CD4-positive, alpha-beta T cell (primary cell): Measurements from ENCODE around the gene SHOC1. TPM values are rescaled to one million over a fixed set of nuclear protein-coding genes. Genes with fewer than 3 reads are reported as not detected.
"Not testable (repeated sequence)": the region's sequence is repeated elsewhere in the genome, so short reads cannot be mapped to it uniquely, and the experiment has no call there.

Experiments
- ATAC-seq: fragments of 200-7000 bp; cut with Tn5 transposase; one replicate; pipeline ENCODE4 v1.10.0; 2022; ENCODE audit warnings: mild to moderate bottlenecking; ENCODE audit not compliant: poor library complexity
- CTCF ChIA-PET: fragments of 350-600 bp; sonication (Branson Sonifier 250); formaldehyde crosslinking; loops from one replicate; lab custom pipeline; 2021; ENCODE audit warnings: antibody characterized with exemption, inconsistent platforms; lab: Charles Lee
- POLR2A ChIA-PET: fragments of 350-600 bp; sonication (Branson Sonifier 250); formaldehyde crosslinking; loops from one replicate; lab custom pipeline; 2021; ENCODE audit warnings: antibody characterized with exemption, inconsistent platforms; lab: Charles Lee
- DNase-seq, 14 experiments: peaks; one replicate each; pipeline ENCODE4 v3.0.0-alpha.2; 2013 to 2020; ENCODE audit warnings: mixed read lengths in 2 of 14
- H3K27ac ChIP-seq, 2 donors: one replicate each; pipeline versions ENCODE4 v1.5.1 to v1.7.0; 2013; ENCODE audit warnings: low read length in 2 of 2, low read depth in 1 of 2, mild to moderate bottlenecking in 1 of 2
- H3K27me3 ChIP-seq, 2 experiments: 1 replicate in 1 of 2; 2 replicates in 1 of 2; pipeline versions ENCODE4 v1.6.1 to v1.7.0; 2013; ENCODE audit warnings: low read length in 2 of 2, control low read depth in 1 of 2, mild to moderate bottlenecking in 1 of 2, moderate library complexity in 1 of 2; ENCODE audit not compliant: insufficient read depth in 2 of 2, control insufficient read depth in 1 of 2
- H3K36me3 ChIP-seq: one replicate; pipeline ENCODE4 v1.6.1; 2013; ENCODE audit warnings: low read length, control low read depth; ENCODE audit not compliant: insufficient read depth
- H3K4me1 ChIP-seq: one replicate; pipeline ENCODE4 v1.6.1; 2013; ENCODE audit warnings: low read length, control low read depth; ENCODE audit not compliant: insufficient read depth
- H3K4me3 ChIP-seq: one replicate; pipeline ENCODE4 v1.5.1; 2013; ENCODE audit warnings: mild to moderate bottlenecking, low read length, moderate library complexity
- H3K9me3 ChIP-seq, 2 experiments: 1 replicate in 1 of 2; 2 replicates in 1 of 2; pipeline versions ENCODE4 v1.6.1 to v1.7.0; 2013; ENCODE audit warnings: low read length in 2 of 2, mild to moderate bottlenecking in 2 of 2, control low read depth in 1 of 2, moderate library complexity in 1 of 2; ENCODE audit not compliant: control insufficient read depth in 1 of 2, insufficient read depth in 1 of 2
- H3K27ac Mint-ChIP-seq: one replicate; pipeline ENCODE4 v1.8.0; 2020; ENCODE audit warnings: mixed read lengths
- H3K27me3 Mint-ChIP-seq: one replicate; pipeline ENCODE4 v1.8.0; 2021; ENCODE audit warnings: mixed read lengths
- H3K36me3 Mint-ChIP-seq: one replicate; pipeline ENCODE4 v1.8.0; 2021; ENCODE audit warnings: low read depth, mixed read lengths
- H3K4me1 Mint-ChIP-seq: one replicate; pipeline ENCODE4 v1.8.0; 2021; ENCODE audit warnings: low read depth, mixed read lengths
- H3K4me3 Mint-ChIP-seq: one replicate; pipeline ENCODE4 v1.8.0; 2020; ENCODE audit warnings: mild to moderate bottlenecking, mixed read lengths
- H3K9me3 Mint-ChIP-seq: one replicate; pipeline ENCODE4 v1.8.0; 2020; ENCODE audit warnings: mixed read lengths
- CTCF ChIP-seq: fragments of 200-600 bp; IDR thresholded peaks from one replicate; pipeline ENCODE4 v1.8.0; 2022; ENCODE audit warnings: antibody characterized with exemption, mild to moderate bottlenecking
- intact Hi-C, 2 experiments: fragments of 100-400 bp; cut with DNase I in 1 of 2; cut with micrococcal nuclease in 1 of 2; formaldehyde crosslinking; loops; one replicate each; pipeline versions ENCODE4 v1.15.1 to v1.9.0; 2023 to 2025; cut with DNase I, micrococcal nuclease
- total RNA-seq, 174 experiments: library from RNA in 2 of 174; stranded (reverse) in 2 of 174; gene quantifications; one replicate each; pipeline ENCODE4 v1.2.3 and lab custom pipeline; 2021 to 2026

Gene SHOC1
- total RNA-seq, 2 experiments from 2014 or later: not detected

- no peaks in the 10 kb centered on the region for H3K9me3 ChIP-seq
- H3K4me3 ChIP-seq: no peak overlapping the region
- ChIA-PET POLR2A (no interaction called here), CTCF (no interaction called here)
- intact Hi-C loops: no loop called here
- no peaks in the 10 kb centered on the region for H3K36me3 Mint-ChIP-seq
- no peaks in the 10 kb centered on the region for H3K27me3 Mint-ChIP-seq
- TF ChIP-seq CTCF: no peak
- H3K27me3 ChIP-seq: no peaks in the 10 kb centered on the region
- no peak overlapping the region for H3K27ac ChIP-seq
- H3K4me1 ChIP-seq: no peaks in the 10 kb centered on the region
- H3K36me3 ChIP-seq: no peaks in the 10 kb centered on the region
- H3K4me3 Mint-ChIP-seq: no peak overlapping the region
- no peak overlapping the region for H3K27ac Mint-ChIP-seq
- H3K4me1 Mint-ChIP-seq: no peaks in the 10 kb centered on the region
- ATAC-seq: no peak
- H3K9me3 Mint-ChIP-seq: no peaks in the 10 kb centered on the region
- DNase-seq: no peak
Observed at GRCh38 chr9:111815285-111816070, 20.7 kb upstream of the SHOC1 start.

GRCh38 chr9:111812337-111812736, 17.6 kb upstream of the SHOC1 start:
- no peak for TF ChIP-seq CTCF
- CTCF ChIA-PET: interaction anchor here (1.2 kb wide), 1 partner anchor 10 kb away, joined by 3 read pairs; no protein-coding TSS in a partner anchor
- H3K27ac Mint-ChIP-seq: no peak overlapping the region

GRCh38 chr9:111810908-111811307, 16.2 kb upstream of the SHOC1 start:
- Mint-ChIP-seq H3K4me1 (no peaks in the 10 kb centered on the region), H3K27me3 (no peaks in the 10 kb centered on the region), H3K27ac (no peak overlapping the region), H3K9me3 (no peaks in the 10 kb centered on the region), H3K4me3 (no peak overlapping the region), H3K36me3 (no peaks in the 10 kb centered on the region)
- DNase-seq (no peak), ATAC-seq (no peak)
- ChIA-PET CTCF (no interaction called here), POLR2A (no interaction called here)
- H3K27me3 ChIP-seq: no peaks in the 10 kb centered on the region
- H3K27ac ChIP-seq: no peak overlapping the region
- no peaks in the 10 kb centered on the region for H3K9me3 ChIP-seq
- intact Hi-C loops: no loop called here
- TF ChIP-seq CTCF: no peak
- H3K4me1 ChIP-seq: no peaks in the 10 kb centered on the region
- no peaks in the 10 kb centered on the region for H3K36me3 ChIP-seq
- no peak overlapping the region for H3K4me3 ChIP-seq

More at GRCh38 chr9:111812337-111812736, 17.6 kb upstream of the SHOC1 start:
- H3K27me3 ChIP-seq: no peaks in the 10 kb centered on the region
- POLR2A ChIA-PET: no interaction called here
- Mint-ChIP-seq H3K9me3 (no peaks in the 10 kb centered on the region), H3K27me3 (no peaks in the 10 kb centered on the region), H3K4me1 (no peaks in the 10 kb centered on the region), H3K36me3 (no peaks in the 10 kb centered on the region), H3K4me3 (no peak overlapping the region)
- intact Hi-C loops: no loop called here
- H3K9me3 ChIP-seq: no peaks in the 10 kb centered on the region
- DNase-seq (no peak), ATAC-seq (no peak)
- no peak overlapping the region for H3K4me3 ChIP-seq
- no peaks in the 10 kb centered on the region for H3K36me3 ChIP-seq
- H3K4me1 ChIP-seq: no peaks in the 10 kb centered on the region
- H3K27ac ChIP-seq: no peak overlapping the region

GRCh38 chr9:111810415-111810814, 15.7 kb upstream of the SHOC1 start:
- H3K9me3 ChIP-seq, POLR2A ChIA-PET, H3K27me3 ChIP-seq, H3K36me3 ChIP-seq, CTCF ChIA-PET, H3K36me3 Mint-ChIP-seq, H3K4me1 ChIP-seq, H3K27ac ChIP-seq, H3K27ac Mint-ChIP-seq, H3K4me1 Mint-ChIP-seq, ATAC-seq, DNase-seq, H3K4me3 ChIP-seq, intact Hi-C loops, H3K27me3 Mint-ChIP-seq, H3K4me3 Mint-ChIP-seq, H3K9me3 Mint-ChIP-seq: not testable (repeated sequence)
